Muscle of leg (tissue), 11 donors: Measurements from ENCODE around the gene ZNF432. TPM values are rescaled to one million over a fixed set of nuclear protein-coding genes. Genes with fewer than 3 reads are reported as not detected.
A peak's percentile ranks its signal among the peaks of the same experiment; 100 is the strongest.
"Not testable (repeated sequence)": the region's sequence is repeated elsewhere in the genome, so short reads cannot be mapped to it uniquely, and the experiment has no call there.

Experiments
- DNase-seq: peaks from one replicate; pipeline ENCODE4 v3.0.0; 2013
- H3K27ac ChIP-seq: one replicate; pipeline ENCODE4 v1.5.1; 2013; ENCODE audit warnings: mild to moderate bottlenecking, low read length, control low read depth
- H3K27me3 ChIP-seq: one replicate; pipeline ENCODE4 v1.6.1; 2013; ENCODE audit warnings: low read length; ENCODE audit not compliant: control insufficient read depth, insufficient read depth
- H3K36me3 ChIP-seq: one replicate; pipeline ENCODE4 v1.6.1; 2013; ENCODE audit warnings: low read length; ENCODE audit not compliant: control insufficient read depth, insufficient read depth
- H3K4me1 ChIP-seq: one replicate; pipeline ENCODE4 v1.6.1; 2013; ENCODE audit warnings: low read length; ENCODE audit not compliant: control insufficient read depth, insufficient read depth
- H3K4me3 ChIP-seq: one replicate; pipeline ENCODE4 v1.5.1; 2013; ENCODE audit warnings: low read length, control low read depth
- H3K9me3 ChIP-seq: replicated peaks from 2 replicates; pipeline ENCODE4 v1.6.1; 2013; ENCODE audit warnings: low read depth, low read length; ENCODE audit not compliant: control insufficient read depth
- WGBS: methylation state at CpG from one replicate; pipeline ENCODE4 v1.1.5; 2013; ENCODE audit warnings: missing lambda C conversion rate; ENCODE audit not compliant: insufficient coverage; 5-methylcytosine and 5-hydroxymethylcytosine counted together
- polyA plus RNA-seq, 8 donors: library from polyadenylated mRNA; unstranded; fragments of 120-200 nt; gene quantifications; one replicate each; pipeline versions ENCODE4 v1.2.1 to v1.2.3, GENCODE V29; 2013; ENCODE audit warnings: inconsistent platforms in 1 of 8, low replicate concordance in 1 of 8; ENCODE audit not compliant: insufficient read length in 8 of 8, insufficient read depth in 1 of 8
- total RNA-seq: library from RNA; stranded (reverse); fragments of 120-200 nt; gene quantifications from one replicate; pipeline ENCODE4 v1.2.4, GENCODE V29; 2013

The ZNF432 gene
- total and polyA plus RNA-seq, 9 donors: 8.7 to 11.8 (median 10.3) TPM

GRCh38 chr19:52065399-52065798 is 16.8 kb upstream of the ZNF432 start:
- WGBS: 100% methylated on average over 1 of the region's 6 CpGs
- DNase-seq: no peak
- H3K4me3 ChIP-seq: no peak overlapping the region
- peaks cover 46% of the 10 kb centered on the region for H3K36me3 ChIP-seq
- no peaks in the 10 kb centered on the region for H3K27me3 ChIP-seq
- peaks cover 84% of the 10 kb centered on the region for H3K9me3 ChIP-seq
- H3K4me1 ChIP-seq: no peaks in the 10 kb centered on the region
- H3K27ac ChIP-seq: no peak overlapping the region

GRCh38 chr19:52056480-52056879 is 7.8 kb upstream of the ZNF432 start:
- H3K4me3 ChIP-seq, DNase-seq, H3K4me1 ChIP-seq, H3K27me3 ChIP-seq, H3K27ac ChIP-seq, H3K36me3 ChIP-seq: not testable (repeated sequence)
- H3K9me3 ChIP-seq: peaks cover 44% of the 10 kb centered on the region
- WGBS: no CpG with 5 or more reads among the region's 3 CpGs

- H3K27ac ChIP-seq, H3K27me3 ChIP-seq, H3K4me3 ChIP-seq, H3K36me3 ChIP-seq, H3K4me1 ChIP-seq, DNase-seq: not testable (repeated sequence)
- WGBS: no CpG with 5 or more reads among the region's 1 CpG
- peaks cover 21% of the 10 kb centered on the region for H3K9me3 ChIP-seq
Observed at GRCh38 chr19:52051736-52052135, 3.1 kb upstream of the ZNF432 start.

- DNase-seq: no peak
- H3K4me1 ChIP-seq: no peaks in the 10 kb centered on the region
- peaks cover 66% of the 10 kb centered on the region for H3K36me3 ChIP-seq
- no peak overlapping the region for H3K4me3 ChIP-seq
- H3K9me3 ChIP-seq: peaks cover 59% of the 10 kb centered on the region
- no peak overlapping the region for H3K27ac ChIP-seq
- H3K27me3 ChIP-seq: no peaks in the 10 kb centered on the region
- no CpG with 5 or more reads among the region's 4 CpGs for WGBS
Observed at GRCh38 chr19:52039169-52039568, 9.5 kb downstream of the ZNF432 start.

GRCh38 chr19:52034051-52034728 is 14.4 kb downstream of the ZNF432 start:
- Histone ChIP-seq H3K36me3 (peaks cover 55% of the 10 kb centered on the region), H3K27ac (no peak overlapping the region), H3K9me3 (peaks cover 73% of the 10 kb centered on the region), H3K4me1 (no peaks in the 10 kb centered on the region), H3K4me3 (no peak overlapping the region), H3K27me3 (no peaks in the 10 kb centered on the region)
- 100% methylated on average over 5 of the region's 12 CpGs for WGBS
- DNase-seq: no peak

- no peak for DNase-seq
- Histone ChIP-seq H3K9me3 (peaks cover 37% of the 10 kb centered on the region), H3K4me1 (peaks cover 2% of the 10 kb centered on the region), H3K27ac (peak overlapping the region; percentile 95), H3K36me3 (peaks cover 34% of the 10 kb centered on the region), H3K4me3 (peak overlapping the region; percentile 63), H3K27me3 (no peaks in the 10 kb centered on the region)
- 0% methylated on average over 1 of the region's 5 CpGs for WGBS
Observed at GRCh38 chr19:52028780-52029123, 19.9 kb downstream of the ZNF432 start.

GRCh38 chr19:52028027-52028779 is 20.4 kb downstream of the ZNF432 start, which contains the start of gene ZNF614:
TSS of gene ZNF614 (minus strand) at chr19:52028379. CDS start at chr19:52025745, 2,634 bp downstream.
- peak within 1 kb of the TSS; percentile 95 for H3K27ac ChIP-seq
- under 1% methylated on average over 53 of the region's 53 CpGs for WGBS
- peak; percentile 96 for DNase-seq
- H3K4me3 ChIP-seq: peak within 1 kb of the TSS; percentile 63
- peaks cover 2% of the 10 kb centered on the region for H3K4me1 ChIP-seq
- no peaks in the 10 kb centered on the region for H3K27me3 ChIP-seq
- H3K9me3 ChIP-seq: peaks cover 33% of the 10 kb centered on the region
- H3K36me3 ChIP-seq: peaks cover 35% of the 10 kb centered on the region

- not testable (repeated sequence) for H3K4me3 ChIP-seq, H3K27me3 ChIP-seq, H3K27ac ChIP-seq, H3K4me1 ChIP-seq, DNase-seq
- 93% methylated on average over 6 of the region's 15 CpGs for whole genome bisulfite sequencing
- H3K9me3 ChIP-seq: peaks cover 33% of the 10 kb centered on the region
- peaks cover 44% of the 10 kb centered on the region for H3K36me3 ChIP-seq
Observed at GRCh38 chr19:52026255-52026990, 22.2 kb downstream of the ZNF432 start.

- Histone ChIP-seq H3K9me3 (peaks cover 32% of the 10 kb centered on the region), H3K36me3 (peaks cover 58% of the 10 kb centered on the region)
- 94% methylated on average over 2 of the region's 4 CpGs for WGBS
- not testable (repeated sequence) for H3K27ac ChIP-seq, H3K27me3 ChIP-seq, DNase-seq, H3K4me3 ChIP-seq, H3K4me1 ChIP-seq
Observed at GRCh38 chr19:52024478-52024877, 24.2 kb downstream of the ZNF432 start.

GRCh38 chr19:52022193-52022592 is 26.4 kb downstream of the ZNF432 start:
- Histone ChIP-seq H3K4me1 (no peaks in the 10 kb centered on the region), H3K9me3 (peaks cover 37% of the 10 kb centered on the region), H3K27ac (no peak overlapping the region), H3K27me3 (no peaks in the 10 kb centered on the region), H3K4me3 (no peak overlapping the region), H3K36me3 (peaks cover 67% of the 10 kb centered on the region)
- DNase-seq: no peak
- WGBS: 93% methylated on average over 13 of the region's 15 CpGs
